Stimulated activated CD4-positive, alpha-beta T cell treated with anti-CD3 and anti-CD28 coated beads, Interleukin-1b, Interleukin-23, amount 100 ng/mL, for 24 hours (primary cell): ENCODE data around the gene NPIPB8.
"Not testable (repeated sequence)": the region's sequence is repeated elsewhere in the genome, so short reads cannot be mapped to it uniquely, and the experiment has no call there.

ENCODE experiments used
- DNase-seq, 4 experiments: peaks; one replicate each; pipeline ENCODE4 v3.0.0-alpha.2; 2020; ENCODE audit warnings: low read depth in 4 of 4, low spot score in 1 of 4

Gene NPIPB8

GRCh38 chr16:28606291-28607115 lies 31.4 kb upstream of the NPIPB8 start:
- no peak for DNase-seq

GRCh38 chr16:28607116-28607623 lies 30.7 kb upstream of the NPIPB8 start:
- no peak for DNase-seq

- DNase-seq = not testable (repeated sequence)
Measured at GRCh38 chr16:28607681-28608495, 30.0 kb upstream of the NPIPB8 start.

- not testable (repeated sequence) for DNase-seq
Measured at GRCh38 chr16:28608496-28608808, 29.4 kb upstream of the NPIPB8 start.

GRCh38 chr16:28608867-28609596 lies 28.8 kb upstream of the NPIPB8 start:
- DNase-seq = not testable (repeated sequence)

- DNase-seq = no peak
Measured at GRCh38 chr16:28609631-28610594, 28.0 kb upstream of the NPIPB8 start, which contains the start of gene SULT1A1. Gene SULT1A1 (minus strand): TSS chr16:28610044. CDS start chr16:28608855, 1,189 bp downstream.

- no peak for DNase-seq
Measured at GRCh38 chr16:28610595-28611191, 27.2 kb upstream of the NPIPB8 start.

GRCh38 chr16:28612359-28613280 lies 25.2 kb upstream of the NPIPB8 start:
- DNase-seq = not testable (repeated sequence)

GRCh38 chr16:28613912-28614311 lies 24.0 kb upstream of the NPIPB8 start:
- DNase-seq = not testable (repeated sequence)

GRCh38 chr16:28614561-28614960 lies 23.3 kb upstream of the NPIPB8 start:
- not testable (repeated sequence) for DNase-seq

- DNase-seq = not testable (repeated sequence)
Measured at GRCh38 chr16:28615486-28616223, 22.2 kb upstream of the NPIPB8 start.

- DNase-seq = not testable (repeated sequence)
Measured at GRCh38 chr16:28616224-28616577, 21.7 kb upstream of the NPIPB8 start.

GRCh38 chr16:28616636-28617035 lies 21.2 kb upstream of the NPIPB8 start:
- DNase-seq = no peak

GRCh38 chr16:28617874-28618273 lies 20.0 kb upstream of the NPIPB8 start:
- DNase-seq = no peak

- DNase-seq = not testable (repeated sequence)
Measured at GRCh38 chr16:28620316-28620715, 17.5 kb upstream of the NPIPB8 start.

GRCh38 chr16:28621481-28622155 lies 16.2 kb upstream of the NPIPB8 start:
- DNase-seq = no peak

- not testable (repeated sequence) for DNase-seq
Measured at GRCh38 chr16:28622532-28623171, 15.2 kb upstream of the NPIPB8 start.
